ENCODE results near the gene EXD3. TPM values are rescaled to one million over a fixed set of nuclear protein-coding genes. Genes with fewer than 3 reads are reported as not detected.

EXD3 gene
- total and polyA plus RNA-seq, 8 donors, result 8.1 to 57.3 (median 13.6) TPM

GRCh38 chr9:137270929-137271695 lies 151.8 kb downstream of the EXD3 start:
- Histone ChIP-seq H3K27ac (no peak overlapping the region), H3K9me3 (no peaks in the 10 kb centered on the region), H3K36me3 (peaks cover 7 to 11% (median 11%) of the 10 kb centered on the region in 3 donors), H3K4me3 (no peak overlapping the region), H3K4me1 (peaks cover 15 to 19% (median 17%) of the 10 kb centered on the region in 3 donors), H3K27me3 (no peaks in the 10 kb centered on the region)
- intact Hi-C loops (cut with DNase I), result loop anchor here in 1 of 3 donors (10.0 kb wide), 1 partner anchor 254 kb away; no protein-coding TSS in a partner anchor
- WGBS, 2 donors, result 89 to 93% methylated on average over 32 of the region's 32 CpGs
- DNase-seq, result peak in 2 of 6 donors; percentile 20 to 21
- ATAC-seq, result no peak
- no peak for TF ChIP-seq CTCF (IDR thresholded peaks at IDR 0.05)
- no peak for FAIRE-seq

- Histone ChIP-seq H3K36me3 (peaks cover 11 to 12% (median 11%) of the 10 kb centered on the region in 3 donors), H3K9me3 (no peaks in the 10 kb centered on the region), H3K27me3 (no peaks in the 10 kb centered on the region), H3K27ac (peak overlapping the region; percentile 18 to 74 (median 54)), H3K4me3 (no peak overlapping the region), H3K4me1 (peaks cover 15 to 18% (median 16%) of the 10 kb centered on the region in 3 donors)
- FAIRE-seq, result no peak
- ATAC-seq, result peak; percentile 82 to 89 (median 88)
- 12 to 18% methylated on average over 17 of the region's 17 CpGs for WGBS, 2 donors
- DNase-seq, result peak in 5 of 6 donors; percentile 58 to 72 (median 63)
- TF ChIP-seq CTCF (IDR thresholded peaks at IDR 0.05), result no peak
- intact Hi-C loops (cut with DNase I), result no loop called here
Measured at GRCh38 chr9:137269231-137269772, 153.7 kb downstream of the EXD3 start.

- Histone ChIP-seq H3K4me3 (no peak overlapping the region), H3K9me3 (no peaks in the 10 kb centered on the region), H3K27ac (peak overlapping the region; percentile 18 to 74 (median 54)), H3K4me1 (peaks cover 15 to 16% (median 16%) of the 10 kb centered on the region in 3 donors), H3K36me3 (peaks cover 11 to 13% (median 11%) of the 10 kb centered on the region in 3 donors), H3K27me3 (no peaks in the 10 kb centered on the region)
- 64 to 66% methylated on average over 19 of the region's 19 CpGs for WGBS, 2 donors
- ATAC-seq (peak in 1 of 4 donors; percentile 14), FAIRE-seq (no peak), DNase-seq (peak in 1 of 6 donors; percentile 21)
- intact Hi-C loops (cut with DNase I), result no loop called here
- no peak for TF ChIP-seq CTCF (IDR thresholded peaks at IDR 0.05)
Measured at GRCh38 chr9:137268538-137269201, 154.3 kb downstream of the EXD3 start.

- Histone ChIP-seq H3K27ac (no peak overlapping the region), H3K9me3 (no peaks in the 10 kb centered on the region), H3K4me1 (peaks cover 15 to 16% (median 16%) of the 10 kb centered on the region in 3 donors), H3K4me3 (no peak overlapping the region), H3K36me3 (peaks cover 10 to 13% (median 10%) of the 10 kb centered on the region in 3 donors), H3K27me3 (no peaks in the 10 kb centered on the region)
- intact Hi-C loops (cut with DNase I), result no loop called here
- no peak for TF ChIP-seq CTCF (IDR thresholded peaks at IDR 0.05)
- FAIRE-seq, result no peak
- 92 to 98% methylated on average over 6 of the region's 6 CpGs for WGBS, 2 donors
- ATAC-seq, result no peak
- DNase-seq, result no peak
Measured at GRCh38 chr9:137267933-137268355, 155.0 kb downstream of the EXD3 start.
